Left ventricle myocardium superior (tissue), 1 donor: ENCODE results near the gene GSKIP. TPM values are rescaled to one million over a fixed set of nuclear protein-coding genes. Genes with fewer than 3 reads are reported as not detected.

ENCODE experiments used
- ATAC-seq: fragments of 200-7000 bp; cut with Tn5 transposase; one replicate; pipeline ENCODE4 v1.9.1; 2020; ENCODE audit warnings: mild to moderate bottlenecking, moderate library complexity
- DNase-seq: peaks from one replicate; pipeline ENCODE4 v3.0.0-alpha.2; 2020
- intact Hi-C: fragments of 100-400 bp; cut with micrococcal nuclease; formaldehyde crosslinking; loops from one replicate; pipeline ENCODE4 v1.11.0; 2022
- total RNA-seq: library from RNA; stranded (reverse); fragmentation: NEBNext Ultra II Directional; extraction: Animal tissue kit (Norgen Biotek cat#: 25700); gene quantifications from one replicate; pipeline ENCODE4 v1.2.1, GENCODE V29; 2021
- donor health status: DM: no; HTN: yes; CAD: no; lungs with severe emphysema.

GSKIP gene
- total RNA-seq, 1 donor from 2014 or later, result 9.6 TPM

DNA sequence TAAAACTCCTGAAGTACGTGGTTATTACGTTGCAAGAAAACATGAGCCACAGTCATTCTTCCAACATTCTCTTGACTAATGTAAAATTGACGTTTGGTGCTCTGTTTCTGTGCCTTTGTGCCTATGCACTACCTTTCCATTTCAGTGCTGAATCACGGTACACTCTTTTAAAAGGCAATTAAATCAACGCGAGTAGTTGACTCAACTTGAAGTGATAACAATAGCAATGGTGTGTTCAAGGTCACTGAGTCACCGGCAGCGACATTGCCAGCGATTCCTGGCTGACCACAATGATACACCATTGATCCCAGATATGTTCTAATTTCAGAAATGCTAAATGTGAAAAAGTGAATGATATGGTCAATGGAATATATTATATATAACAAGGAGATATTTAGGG lies 46.4 kb downstream of the GSKIP start:
- no peak for ATAC-seq
- intact Hi-C loops, result no loop called here
- no peak for DNase-seq

DNA sequence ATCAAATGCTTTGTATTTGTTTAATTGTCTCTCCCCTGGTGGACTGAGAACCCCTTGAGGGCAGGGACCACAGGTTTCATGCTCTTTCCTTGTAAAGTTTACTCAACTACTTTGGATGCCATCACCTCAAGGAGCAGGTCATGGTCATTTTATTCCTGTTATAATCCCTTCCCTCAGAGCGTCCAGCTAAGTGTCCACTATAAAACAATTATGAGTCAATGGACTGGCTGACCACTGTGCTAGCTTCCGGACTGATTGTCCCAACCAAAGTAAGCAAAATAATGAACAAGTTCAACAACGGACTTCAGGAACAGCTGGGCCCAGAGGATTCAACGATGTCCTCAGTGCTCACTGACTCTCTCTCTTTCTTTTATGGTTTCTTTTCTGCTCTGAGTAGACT lies 46.8 kb downstream of the GSKIP start:
- DNase-seq (no peak), ATAC-seq (no peak)
- intact Hi-C loops, result no loop called here

DNA sequence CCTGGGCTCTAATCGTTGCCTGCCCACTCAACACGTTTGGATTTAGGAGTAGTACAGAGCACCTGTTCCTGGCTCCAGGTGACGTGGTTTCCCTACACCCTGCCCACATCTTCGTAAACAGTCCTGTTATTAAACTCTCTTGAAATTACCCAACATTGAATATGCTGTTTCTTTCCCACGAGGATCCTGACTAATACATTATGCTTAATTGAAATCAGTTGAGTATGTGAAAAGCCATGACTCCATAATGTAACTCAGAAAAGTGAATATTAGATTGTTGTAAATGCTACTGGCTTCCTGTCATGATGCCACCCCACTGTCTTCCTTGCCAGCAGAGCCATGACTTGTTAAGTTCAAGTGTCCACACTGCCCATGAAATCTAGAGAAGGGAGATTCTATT lies 50.2 kb downstream of the GSKIP start:
- DNase-seq, result no peak
- ATAC-seq, result no peak
- intact Hi-C loops, result no loop called here

DNA sequence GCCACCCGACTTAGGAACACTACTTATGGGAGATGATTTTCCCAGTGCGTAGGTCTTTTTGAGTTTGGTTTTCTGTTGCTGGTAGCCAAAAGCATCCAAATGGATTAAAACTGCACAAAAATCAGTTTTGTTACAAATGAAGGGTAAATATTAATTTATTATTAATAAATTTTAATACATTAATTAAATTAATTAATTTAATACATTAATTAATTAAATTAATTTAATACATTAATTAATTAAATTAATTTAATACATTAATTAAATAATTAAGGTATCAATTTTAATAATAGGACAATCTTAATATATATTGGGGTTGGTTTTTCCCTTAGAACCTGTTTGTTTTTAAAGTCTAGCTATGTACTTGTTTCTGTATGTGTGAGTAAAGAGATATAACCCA lies 52.2 kb downstream of the GSKIP start:
- intact Hi-C loops, result no loop called here
- no peak for DNase-seq
- no peak for ATAC-seq

DNA sequence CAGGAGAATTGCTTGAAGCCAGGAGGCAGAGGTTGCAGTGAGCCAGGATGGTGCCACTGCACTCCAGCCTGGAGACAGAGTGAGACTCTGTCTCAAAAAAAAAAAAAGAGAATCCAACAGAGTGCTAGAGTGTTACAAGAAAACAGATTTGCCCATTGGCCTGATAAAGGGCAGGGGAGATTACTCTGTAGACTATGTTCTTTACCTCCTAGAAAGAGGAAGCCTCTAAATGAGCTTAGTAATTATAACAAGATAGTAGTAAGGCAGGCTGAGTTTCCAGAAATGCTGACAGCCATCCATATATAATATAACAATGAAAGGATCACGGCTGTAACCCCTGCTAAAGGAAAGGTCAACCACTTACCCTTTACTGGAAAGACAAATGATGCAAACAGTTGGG lies 53.0 kb downstream of the GSKIP start:
- ATAC-seq (no peak), DNase-seq (no peak)
- intact Hi-C loops, result no loop called here

DNA sequence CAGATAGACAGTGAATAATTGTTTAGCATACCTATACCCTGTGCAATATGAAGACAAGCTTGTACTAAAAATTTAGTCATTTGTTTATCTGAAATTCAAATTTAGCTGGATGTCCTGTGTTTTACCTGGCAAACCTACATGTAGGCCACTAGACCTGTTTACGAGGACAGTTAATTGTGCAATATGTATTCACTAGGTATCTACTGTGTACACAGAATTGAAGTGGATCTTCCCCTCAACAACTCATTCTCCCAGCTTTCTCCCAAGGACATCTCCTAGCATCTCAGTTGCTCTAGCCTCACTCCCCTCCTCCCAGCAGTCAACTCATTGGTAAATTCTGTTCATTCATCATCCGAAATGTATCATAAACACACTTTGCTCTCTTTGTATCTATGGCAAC lies 53.9 kb downstream of the GSKIP start:
- ATAC-seq, result no peak
- intact Hi-C loops, result no loop called here

DNA sequence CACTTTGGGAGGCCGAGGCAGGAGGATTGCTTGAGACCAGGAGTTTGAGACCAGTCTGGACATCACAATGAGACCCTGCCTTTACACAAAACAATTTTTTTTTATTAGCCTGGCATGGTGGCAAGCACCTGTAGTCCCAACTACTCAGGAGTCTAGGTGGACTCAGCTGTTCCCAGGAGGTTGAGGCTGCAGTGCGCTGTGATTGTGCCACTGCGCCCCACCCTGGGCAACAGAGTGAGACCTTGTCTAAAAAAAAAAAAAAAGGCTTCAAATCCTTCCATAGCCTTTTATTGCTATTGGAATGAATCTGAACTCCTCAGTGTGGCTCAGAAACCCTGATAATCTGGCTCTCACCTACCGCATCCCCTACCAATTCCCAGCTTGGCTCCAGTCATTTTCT lies 54.7 kb downstream of the GSKIP start:
- intact Hi-C loops, result no loop called here
- DNase-seq, result no peak
- ATAC-seq, result no peak

More for the DNA sequence above, 53.9 kb downstream of the GSKIP start:
- DNase-seq, result no peak

DNA sequence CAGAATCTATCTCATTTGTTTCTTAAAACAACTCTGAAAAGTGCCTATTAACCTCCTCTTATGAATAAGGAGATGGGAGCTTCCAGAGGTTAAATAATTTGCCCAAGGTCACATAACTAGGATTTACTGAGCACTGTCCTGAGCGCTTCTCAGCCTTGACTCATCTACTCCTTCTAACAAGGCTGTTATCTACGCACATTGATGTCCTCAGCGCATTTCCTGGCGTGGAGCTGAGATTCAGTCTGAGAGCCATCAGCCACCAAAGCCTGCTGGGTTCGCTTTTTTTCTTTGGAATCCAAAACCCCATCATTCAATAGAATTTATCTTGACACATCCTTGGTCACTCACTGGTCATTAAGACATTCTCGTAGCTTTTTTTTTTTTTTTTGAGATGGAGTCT lies 57.9 kb downstream of the GSKIP start:
- DNase-seq, result no peak
- intact Hi-C loops, result no loop called here
- no peak for ATAC-seq

DNA sequence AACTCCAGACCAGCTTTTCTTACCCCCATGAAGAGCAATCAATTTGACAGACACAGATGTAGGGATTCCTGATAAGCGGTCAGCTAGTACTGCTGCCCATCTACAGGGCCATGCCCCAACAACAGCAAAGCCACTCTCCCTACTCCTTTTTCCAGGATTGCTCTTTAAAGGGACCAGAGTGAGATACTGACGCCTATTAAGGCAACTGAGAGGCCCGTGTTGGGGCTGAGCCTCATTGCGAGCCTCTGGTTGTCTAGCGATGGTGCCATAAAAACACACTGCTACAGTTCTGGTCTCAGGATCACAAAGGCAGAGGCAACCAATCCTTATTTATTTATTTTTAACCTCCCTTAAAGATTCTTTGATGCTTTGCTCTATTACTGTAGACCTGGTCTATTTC lies 59.7 kb downstream of the GSKIP start:
- DNase-seq (no peak), ATAC-seq (no peak)
- intact Hi-C loops, result no loop called here

DNA sequence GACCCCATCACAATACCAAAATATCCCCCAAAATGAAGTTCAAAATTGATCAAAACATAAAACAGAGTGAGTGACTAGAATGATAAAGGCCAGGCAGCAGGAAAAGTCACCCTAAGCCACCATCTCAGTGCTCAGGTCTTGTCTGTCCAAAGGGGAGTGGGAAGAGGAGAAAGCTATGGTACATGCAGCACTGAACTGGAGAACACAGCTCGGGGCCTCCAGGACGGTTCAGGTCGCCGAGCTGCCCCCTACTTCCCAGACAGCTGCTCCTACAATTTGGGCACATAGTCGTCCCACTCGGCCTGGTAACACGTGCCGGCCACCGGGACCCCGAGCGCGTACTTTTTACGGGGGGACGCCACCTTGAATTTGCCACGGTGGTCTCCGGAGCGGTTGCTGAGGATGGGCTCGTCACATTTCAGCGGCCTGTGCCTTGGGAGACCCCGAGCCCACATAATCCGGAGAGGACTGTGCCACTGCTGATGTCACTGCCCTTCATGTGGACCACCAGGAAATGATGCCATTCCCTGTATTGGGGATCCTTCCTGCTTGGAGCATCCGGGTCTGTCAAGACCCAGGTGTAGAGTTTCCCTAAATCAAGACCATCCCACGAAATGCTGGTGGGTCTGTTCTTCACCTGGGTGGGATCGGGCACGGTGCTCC lies 60.3 kb downstream of the GSKIP start:
- DNase-seq (no peak), ATAC-seq (peak; percentile 45)
- intact Hi-C loops, result no loop called here

DNA sequence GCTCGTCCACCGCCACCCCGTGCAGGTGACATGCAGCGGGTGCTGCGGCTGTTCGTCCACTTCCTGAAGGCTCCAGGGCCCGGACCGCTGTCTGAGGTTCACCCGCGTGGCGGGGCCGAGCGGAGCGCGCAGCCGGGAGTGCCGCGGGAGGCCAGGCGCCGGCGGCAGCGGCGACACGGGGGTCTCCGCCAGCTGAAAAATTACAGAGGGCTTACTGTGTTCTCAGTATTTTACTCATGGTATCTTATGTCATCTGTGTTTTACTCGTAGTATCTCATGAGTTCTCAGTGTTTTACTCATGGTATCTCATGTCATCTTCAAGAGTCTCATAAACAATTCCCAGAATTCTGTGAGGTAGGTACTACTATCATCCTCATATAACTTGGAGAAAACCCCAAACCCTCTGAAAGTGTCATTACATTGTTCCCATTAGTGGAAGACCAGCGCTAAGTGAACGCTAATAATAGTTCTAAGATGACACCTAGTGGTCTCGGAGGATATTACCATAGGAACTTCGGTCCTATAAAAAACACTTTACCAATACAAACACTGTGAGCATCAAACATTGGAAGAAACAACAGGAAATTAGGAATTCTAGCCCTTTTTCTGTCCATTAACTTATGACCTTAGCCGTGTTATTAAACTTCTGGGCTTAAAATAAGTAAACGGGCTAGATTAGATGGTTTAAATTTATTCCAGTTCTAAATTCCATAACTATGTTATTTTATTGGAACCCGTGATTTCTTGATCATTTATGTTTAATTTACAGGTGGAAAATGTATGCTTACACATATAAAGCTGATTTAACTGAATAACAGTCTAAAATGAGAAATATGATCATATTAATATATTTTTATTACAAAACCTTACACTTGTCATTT lies 61.0 kb downstream of the GSKIP start:
- intact Hi-C loops, result no loop called here
- ATAC-seq (peak; percentile 87), DNase-seq (peak; percentile 36)

DNA sequence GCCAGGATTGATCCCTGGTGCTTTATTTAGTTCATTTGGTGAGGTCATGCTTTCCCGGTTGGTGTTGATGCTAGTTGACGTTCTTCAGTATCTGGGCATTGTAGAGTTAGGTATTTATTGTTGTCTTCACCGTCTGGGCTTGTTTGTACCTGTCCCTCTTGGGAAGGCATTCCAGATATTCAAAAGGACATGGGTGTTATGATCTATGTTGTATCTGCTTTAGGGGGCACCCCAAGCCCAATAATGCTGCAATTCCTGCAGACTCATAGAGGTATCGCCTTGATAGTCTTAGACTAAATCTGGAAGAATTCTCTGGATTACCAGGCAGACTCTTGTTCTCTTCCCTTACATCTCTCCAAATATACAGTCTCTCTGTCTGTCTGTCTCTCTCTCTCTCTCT lies 70.7 kb downstream of the GSKIP start:
- DNase-seq (no peak), ATAC-seq (no peak)
- intact Hi-C loops, result no loop called here

Other genes with a start within 250 kb of the GSKIP start
- 0.57 TPM for gene BDKRB2, start 158.7 kb upstream of the GSKIP start, total RNA-seq
- gene BDKRB1, start 107.3 kb upstream of the GSKIP start, total RNA-seq, result not detected
- gene ATG2B, start 185 bp upstream of the GSKIP start, total RNA-seq, result 11.5 TPM
- gene AK7, start 28.6 kb downstream of the GSKIP start, total RNA-seq, result 0.27 TPM
- gene PAPOLA, start 138.9 kb downstream of the GSKIP start, total RNA-seq, result 166 TPM